Kidney (tissue), 14 donors: ENCODE measurements around the gene ETV7. TPM values are rescaled to one million over a fixed set of nuclear protein-coding genes. Genes with fewer than 3 reads are reported as not detected.

Experiments used
- DNase-seq, 5 donors: peaks; one replicate each; pipeline ENCODE4 v3.0.0-alpha.2; 2013 to 2020
- FAIRE-seq: peaks from 2 replicates; lab custom pipeline; 2012; peaks lifted over from hg19 to GRCh38; lab: Jason Lieb, UNC
- H3K27ac ChIP-seq, 2 donors: one replicate each; pipeline ENCODE4 v1.7.0; 2013; ENCODE audit warnings: low read depth in 2 of 2, low read length in 2 of 2, inconsistent platforms in 1 of 2
- H3K27me3 ChIP-seq: one replicate; pipeline ENCODE4 v1.7.1; 2013; ENCODE audit warnings: low read length, inconsistent platforms; ENCODE audit not compliant: control insufficient read depth, insufficient read depth
- H3K36me3 ChIP-seq, 3 donors: one replicate each; pipeline versions ENCODE4 v1.7.0 to v1.7.1; 2013; ENCODE audit warnings: low read length in 3 of 3, control low read depth in 1 of 3, inconsistent platforms in 1 of 3; ENCODE audit not compliant: insufficient read depth in 3 of 3, control insufficient read depth in 2 of 3
- H3K4me1 ChIP-seq, 3 donors: one replicate each; pipeline versions ENCODE4 v1.7.0 to v1.7.1; 2013; ENCODE audit warnings: low read length in 3 of 3, inconsistent platforms in 1 of 3, low read depth in 1 of 3; ENCODE audit not compliant: control insufficient read depth in 2 of 3, insufficient read depth in 2 of 3
- H3K4me3 ChIP-seq, 3 donors: one replicate each; pipeline versions ENCODE4 v1.7.0 to v1.8.1; 2013; ENCODE audit warnings: low read length in 3 of 3, control low read depth in 1 of 3, inconsistent platforms in 1 of 3
- H3K9ac ChIP-seq, 3 donors: one replicate each; pipeline versions ENCODE4 v1.7.0 to v1.7.1; 2013; ENCODE audit warnings: low read length in 3 of 3, control low read depth in 1 of 3, inconsistent platforms in 1 of 3
- H3K9me3 ChIP-seq, 3 donors: one replicate each; pipeline versions ENCODE4 v1.7.0 to v1.7.1; 2013; ENCODE audit warnings: low read length in 3 of 3, control low read depth in 1 of 3, inconsistent platforms in 1 of 3; ENCODE audit not compliant: control insufficient read depth in 2 of 3, insufficient read depth in 1 of 3
- CTCF ChIP-seq: IDR thresholded peaks from 3 replicates; pipeline ENCODE4 v1.5.1; 2012; ENCODE audit warnings: mild to moderate bottlenecking, moderate library complexity, borderline replicate concordance; ENCODE audit not compliant: insufficient read depth; ENCODE audit errors: extremely low read depth
- intact Hi-C: fragments of 100-400 bp; cut with DNase I; formaldehyde crosslinking; loops from one replicate; pipeline ENCODE4 v1.11.1; 2022
- polyA plus RNA-seq: library from polyadenylated mRNA; stranded (reverse); fragments of 350-450 nt; fragmentation: Illumina TruSeq; extraction: RNeasy Lipid Tissue Mini Kit (QIAGEN cat#74804); gene quantifications from one replicate; pipeline ENCODE4 v1.2.3, GENCODE V29; 2014; ENCODE audit warnings: low read depth, low replicate concordance; ENCODE audit not compliant: insufficient read depth
- total RNA-seq: library from RNA; stranded (reverse); fragmentation: NEBNext Ultra II Directional; extraction: Animal tissue kit (Norgen Biotek cat#: 25700); gene quantifications from one replicate; pipeline ENCODE4 v1.2.1, GENCODE V29; 2021
- donor health status: control.
- donor health status: control.
- donor health status: control.
- donor health status: control.
- donor health status: control.
- donor health status: DM: yes; HTN: yes; CAD: no.
- donor health status: Normal renal cell carcinoma (clear cell type).

Gene ETV7
- total and polyA plus RNA-seq, 2 donors from 2014 or later: 0.99 to 4.6 TPM

DNA sequence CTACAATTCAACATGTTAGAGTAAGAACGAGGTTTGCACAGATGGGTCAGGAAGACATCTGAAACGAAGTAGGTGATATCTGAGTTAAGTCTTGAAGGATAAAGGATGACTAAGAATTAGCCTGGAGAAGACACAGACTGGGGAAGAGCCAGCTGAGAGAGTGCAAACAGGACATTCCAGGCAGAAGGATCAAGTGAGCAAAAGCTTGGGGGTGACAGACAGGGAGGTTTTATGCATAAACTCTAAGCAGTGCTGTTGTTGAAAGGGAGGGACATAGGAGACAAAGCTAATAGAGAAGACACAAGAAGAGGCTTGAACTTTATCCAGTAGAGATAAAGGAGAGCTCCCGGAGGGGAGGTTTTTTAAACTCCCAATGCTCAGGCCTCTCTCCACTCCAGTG, 15.0 kb upstream of the ETV7 start:
- DNase-seq (no peak), FAIRE-seq (no peak)
- Histone ChIP-seq H3K4me1 (no peaks in the 10 kb centered on the region), H3K27ac (no peak overlapping the region), H3K9ac (no peak overlapping the region), H3K36me3 (no peaks in the 10 kb centered on the region), H3K27me3 (no peaks in the 10 kb centered on the region), H3K4me3 (no peak overlapping the region), H3K9me3 (no peaks in the 10 kb centered on the region)
- intact Hi-C loops: no loop called here
- no peak for TF ChIP-seq CTCF

GRCh38 chr6:36399970-36400369, 12.5 kb upstream of the ETV7 start:
- Histone ChIP-seq H3K4me3 (no peak overlapping the region), H3K36me3 (no peaks in the 10 kb centered on the region), H3K4me1 (no peaks in the 10 kb centered on the region), H3K9me3 (no peaks in the 10 kb centered on the region), H3K9ac (no peak overlapping the region), H3K27me3 (no peaks in the 10 kb centered on the region), H3K27ac (no peak overlapping the region)
- DNase-seq (no peak), FAIRE-seq (no peak)
- intact Hi-C loops: no loop called here
- no peak for TF ChIP-seq CTCF

DNA sequence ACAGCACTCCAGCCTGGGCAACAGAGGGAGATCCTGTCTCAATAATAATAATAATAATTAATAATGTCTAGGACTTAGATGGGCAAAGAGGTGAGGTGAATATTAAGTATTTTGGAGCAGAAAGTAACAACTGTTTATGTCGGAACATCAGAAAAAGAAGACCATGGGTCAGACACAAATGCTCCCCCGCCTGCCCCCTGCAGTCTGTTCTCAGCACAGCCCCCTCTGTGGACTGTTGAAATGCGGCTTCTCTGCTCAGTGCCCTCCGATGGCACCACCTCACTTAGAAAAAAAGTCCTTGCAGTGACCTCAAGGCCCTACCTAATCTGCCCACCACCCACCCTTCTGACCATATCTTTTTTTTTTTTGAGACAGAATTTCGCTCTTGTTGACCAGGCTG, 5.2 kb upstream of the ETV7 start:
- no peak for TF ChIP-seq CTCF
- DNase-seq: no peak
- H3K9ac ChIP-seq: no peak overlapping the region
- no peak for FAIRE-seq
- intact Hi-C loops: no loop called here
- H3K36me3 ChIP-seq: no peaks in the 10 kb centered on the region
- no peak overlapping the region for H3K4me3 ChIP-seq
- H3K9me3 ChIP-seq: no peaks in the 10 kb centered on the region
- peaks cover 0 to 3% (median 0%) of the 10 kb centered on the region in 3 donors for H3K4me1 ChIP-seq
- H3K27me3 ChIP-seq: peaks cover 5% of the 10 kb centered on the region
- H3K27ac ChIP-seq: no peak overlapping the region

DNA sequence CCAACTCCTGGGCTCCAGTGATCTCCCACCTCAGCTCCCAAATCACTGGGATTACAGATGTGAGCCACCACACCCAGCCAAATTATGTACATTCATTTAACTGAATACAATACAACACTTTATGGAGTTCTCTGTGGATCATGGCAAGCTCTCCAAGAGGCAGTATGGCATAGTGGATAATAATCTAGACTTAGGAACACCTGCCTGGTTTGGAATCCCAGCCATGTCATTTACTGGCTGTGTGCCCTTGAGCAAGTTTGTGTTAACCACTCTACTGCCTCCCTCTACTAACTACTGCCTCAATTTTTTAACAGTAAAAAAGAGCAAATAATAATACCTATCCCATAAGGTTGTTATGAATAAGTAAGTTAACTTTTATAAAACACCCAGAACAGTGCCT, 1.9 kb upstream of the ETV7 start:
- no peak for DNase-seq
- Histone ChIP-seq H3K27ac (no peak overlapping the region), H3K4me3 (no peak overlapping the region), H3K27me3 (peaks cover 15% of the 10 kb centered on the region), H3K9me3 (no peaks in the 10 kb centered on the region), H3K36me3 (no peaks in the 10 kb centered on the region), H3K4me1 (peaks cover 0 to 10% (median 0%) of the 10 kb centered on the region in 3 donors), H3K9ac (no peak overlapping the region)
- TF ChIP-seq CTCF: no peak
- no peak for FAIRE-seq
- intact Hi-C loops: no loop called here
